GM19455 (cell line): ENCODE data around the gene MCCC1.
"Not testable (repeated sequence)": the region's sequence is repeated elsewhere in the genome, so short reads cannot be mapped to it uniquely, and the experiment has no call there.

Experiments
- ATAC-seq: cut with Tn5 transposase; IDR thresholded peaks from one replicate; pipeline ENCODE4 v1.9.1; 2021; ENCODE audit not compliant: unreplicated experiment

MCCC1 gene

GRCh38 chr3:183058351-183058750 lies 40.9 kb downstream of the MCCC1 start:
- no peak for ATAC-seq

DNA sequence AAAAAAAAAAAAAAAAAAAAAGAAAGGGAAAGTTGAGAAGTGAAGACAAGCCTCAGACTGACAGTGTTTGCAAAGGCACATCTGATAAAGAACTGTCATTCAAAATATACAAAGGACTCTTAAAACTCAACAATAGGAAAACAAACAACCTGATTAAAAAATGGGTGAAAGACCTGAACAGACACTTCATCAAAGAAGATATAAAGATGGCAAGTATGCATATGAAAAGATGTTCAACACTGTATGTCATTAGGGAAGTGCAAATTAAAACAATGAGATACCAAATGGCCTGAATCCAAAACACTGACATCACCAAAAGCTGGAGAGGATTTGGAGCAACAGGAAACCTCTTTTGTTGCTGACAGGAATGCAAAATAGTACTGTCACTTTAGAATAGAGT lies 48.6 kb downstream of the MCCC1 start:
- ATAC-seq: no peak

DNA sequence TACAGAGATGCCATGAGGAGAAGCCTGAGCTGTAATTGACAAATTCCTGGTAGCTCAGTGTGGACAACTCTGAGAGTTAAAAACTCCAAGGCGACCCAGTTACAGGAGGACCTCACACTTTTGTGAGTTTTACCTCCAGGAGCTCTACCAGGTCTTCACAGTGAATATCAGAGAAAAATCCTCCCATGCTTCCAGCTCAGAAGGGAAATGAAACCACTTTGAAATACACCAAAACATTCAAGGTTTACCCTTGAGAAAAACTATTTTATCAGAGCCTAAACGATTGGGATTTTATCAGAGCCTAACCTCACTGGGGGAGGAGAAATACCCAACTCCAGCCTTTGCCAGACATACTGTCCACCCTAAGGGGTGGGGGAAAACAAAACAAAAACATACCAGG lies 52.4 kb downstream of the MCCC1 start:
- ATAC-seq: no peak

GRCh38 chr3:183044547-183045229 lies 54.6 kb downstream of the MCCC1 start:
- peak; percentile 95 for ATAC-seq

DNA sequence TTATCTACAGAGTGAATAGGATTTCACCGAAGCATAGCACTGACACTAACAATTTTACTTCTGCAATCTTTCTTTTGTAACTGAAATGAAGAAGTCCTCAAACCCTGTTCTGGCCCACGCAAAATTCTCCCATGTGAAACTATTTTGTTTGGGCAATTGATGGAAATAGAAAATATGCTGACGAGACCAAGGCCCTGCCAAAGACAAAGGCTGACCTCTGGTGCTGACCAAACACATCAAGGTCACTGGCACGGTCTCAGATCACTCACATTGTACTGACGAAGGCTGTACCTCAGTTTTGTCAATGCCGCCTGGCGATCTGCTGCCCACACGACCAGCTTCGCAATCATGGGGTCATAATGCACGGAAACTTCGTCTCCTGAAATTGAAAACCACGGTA lies 60.5 kb downstream of the MCCC1 start:
- ATAC-seq: no peak

DNA sequence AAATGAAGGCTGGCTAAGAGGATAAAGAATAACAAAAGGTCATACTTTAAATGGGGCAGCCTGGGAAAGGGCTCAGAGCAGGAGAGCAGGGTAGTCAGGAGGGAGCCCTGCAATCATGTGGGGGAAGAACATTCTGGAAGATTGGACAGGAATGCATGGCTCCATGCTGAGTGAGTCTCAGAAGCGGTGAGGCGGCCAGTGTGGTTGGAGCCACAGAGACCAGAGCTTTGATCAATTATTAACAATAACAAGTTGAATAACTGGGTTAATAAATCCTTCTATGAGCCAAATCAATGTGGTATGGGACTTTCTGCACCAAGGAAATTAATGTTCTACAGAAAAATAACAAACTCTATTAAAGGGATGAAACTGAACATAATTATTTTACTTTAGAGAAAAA lies 61.1 kb downstream of the MCCC1 start:
- ATAC-seq: no peak

DNA sequence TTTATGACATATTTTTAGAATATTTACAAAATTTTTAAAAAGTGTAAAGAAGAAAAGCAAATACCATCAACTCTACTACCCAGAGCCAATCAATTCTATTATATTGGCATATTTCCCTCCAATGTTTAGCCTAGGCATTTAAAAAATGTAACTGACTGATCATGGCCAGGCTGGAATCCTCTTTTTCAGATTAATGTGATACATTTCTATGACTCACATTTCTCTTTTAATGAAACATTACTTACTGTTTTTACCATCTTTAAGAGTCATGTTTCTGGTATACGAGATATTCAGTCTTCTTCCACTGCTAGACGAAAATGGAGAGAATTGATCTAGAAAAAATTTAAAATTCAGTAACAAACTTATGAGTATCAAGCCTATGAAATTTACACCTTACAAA lies 65.5 kb downstream of the MCCC1 start:
- ATAC-seq: no peak

DNA sequence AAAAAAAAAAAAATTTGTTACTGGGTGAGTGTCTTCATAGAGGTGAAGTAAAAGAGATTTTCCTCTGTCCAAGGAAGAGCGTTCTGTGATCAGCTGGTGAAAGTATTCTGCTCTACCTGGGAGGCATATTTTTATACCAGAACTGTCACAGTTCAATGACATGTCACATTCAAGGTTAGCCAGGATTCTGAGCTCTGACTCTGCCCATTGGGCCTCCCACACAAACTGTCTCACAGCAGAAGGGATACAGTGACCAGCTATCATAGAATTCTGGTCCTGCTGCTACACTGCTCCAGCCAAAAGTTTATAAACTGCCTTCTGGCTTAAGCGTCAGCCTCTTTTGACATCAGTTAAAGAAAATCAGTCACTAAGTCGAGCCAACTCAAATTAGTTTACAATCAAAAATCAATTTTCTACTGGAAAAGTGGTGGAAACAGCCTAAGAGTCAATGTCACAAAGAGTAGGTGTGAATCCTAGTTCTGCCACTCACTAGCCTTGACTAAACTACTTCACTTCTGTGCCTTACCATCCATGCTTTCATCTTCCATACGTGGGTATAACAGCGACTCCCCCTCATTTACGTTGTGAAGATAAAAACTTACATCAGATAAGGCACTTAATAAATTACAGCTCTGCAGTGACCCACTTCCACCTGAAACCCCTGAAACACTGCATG lies 66.3 kb downstream of the MCCC1 start:
- ATAC-seq: no peak

DNA sequence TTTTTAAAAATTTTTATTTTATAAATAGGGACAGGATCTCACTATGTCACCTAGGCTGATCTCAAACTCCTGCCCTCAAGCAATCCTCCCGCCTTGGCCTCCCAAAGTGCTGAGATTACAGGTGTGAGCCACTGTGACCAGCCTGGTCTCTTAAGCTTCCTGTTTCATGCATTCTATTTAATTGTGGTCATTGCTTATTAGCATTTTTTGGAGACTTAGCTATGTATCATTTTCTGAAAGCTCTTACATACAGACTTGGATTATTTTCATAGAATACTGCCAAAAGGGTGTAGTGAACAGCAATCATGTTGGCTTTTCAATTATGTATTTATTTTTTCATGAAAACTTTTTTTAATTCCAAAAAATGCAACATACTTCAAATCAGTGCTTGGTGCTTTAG lies 67.5 kb downstream of the MCCC1 start:
- ATAC-seq: no peak

DNA sequence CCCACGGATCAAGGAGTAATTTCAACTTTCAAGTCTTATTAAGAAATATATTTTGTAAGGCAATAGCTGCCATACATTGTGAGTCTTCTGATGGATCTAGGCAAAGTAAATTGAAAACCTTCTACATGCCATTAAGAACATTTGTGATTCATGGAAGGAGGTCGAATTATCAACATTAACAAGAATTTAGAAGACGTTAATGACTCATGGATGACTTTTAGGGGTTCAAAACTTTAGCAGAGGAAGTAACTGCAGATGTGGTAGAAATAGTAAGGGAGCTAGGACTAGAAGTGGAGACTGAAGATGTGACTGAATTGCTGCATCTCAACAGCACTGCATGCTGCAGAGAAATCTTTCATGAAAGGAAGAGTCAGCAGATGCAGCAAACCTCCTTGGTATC lies 70.9 kb downstream of the MCCC1 start:
- no peak for ATAC-seq

DNA sequence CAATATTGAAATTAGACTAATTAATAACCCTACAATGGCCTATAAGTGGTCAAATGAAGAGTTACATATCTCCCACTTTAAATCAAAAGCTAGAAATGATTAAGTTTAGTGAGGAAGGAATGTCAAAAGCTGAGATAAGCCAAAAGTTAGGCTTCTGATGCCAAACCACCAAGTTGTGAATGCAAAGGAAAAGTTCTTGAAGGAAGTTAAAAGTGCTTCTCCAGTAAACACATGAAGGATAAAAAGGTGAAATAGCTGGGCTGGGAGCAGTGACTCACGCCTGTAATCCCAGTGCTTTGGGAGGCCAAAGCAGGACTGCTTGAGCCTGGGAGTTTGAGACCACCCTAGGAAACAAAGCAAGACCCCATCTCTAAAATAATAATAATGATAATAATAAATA lies 72.0 kb downstream of the MCCC1 start:
- no peak for ATAC-seq

DNA sequence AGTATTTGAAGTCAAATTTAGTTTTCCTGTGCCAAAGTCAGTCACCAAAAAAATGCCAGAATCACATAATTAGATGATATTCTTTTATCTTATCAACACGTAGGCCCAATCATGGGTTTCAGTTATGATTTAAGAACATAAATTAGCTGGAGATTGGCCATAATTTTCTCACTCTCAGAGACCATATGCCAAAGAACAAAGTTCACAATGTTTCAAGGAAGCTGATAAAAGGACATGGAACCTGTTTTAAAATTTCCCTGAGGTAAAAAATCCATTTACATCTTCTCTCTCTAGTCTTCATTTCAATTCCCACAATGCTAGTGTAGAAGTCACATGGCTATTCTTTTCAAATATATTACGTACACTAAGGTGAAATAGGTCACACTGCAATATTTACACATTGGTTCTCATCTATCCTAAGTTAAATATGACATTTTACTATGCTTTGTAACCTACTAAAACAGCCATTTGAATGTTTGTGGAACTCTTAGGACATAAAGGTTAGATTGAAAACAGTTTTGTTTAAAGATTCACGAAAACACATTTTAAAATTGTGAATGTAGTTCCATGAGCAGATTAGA lies 76.3 kb downstream of the MCCC1 start:
- no peak for ATAC-seq

DNA sequence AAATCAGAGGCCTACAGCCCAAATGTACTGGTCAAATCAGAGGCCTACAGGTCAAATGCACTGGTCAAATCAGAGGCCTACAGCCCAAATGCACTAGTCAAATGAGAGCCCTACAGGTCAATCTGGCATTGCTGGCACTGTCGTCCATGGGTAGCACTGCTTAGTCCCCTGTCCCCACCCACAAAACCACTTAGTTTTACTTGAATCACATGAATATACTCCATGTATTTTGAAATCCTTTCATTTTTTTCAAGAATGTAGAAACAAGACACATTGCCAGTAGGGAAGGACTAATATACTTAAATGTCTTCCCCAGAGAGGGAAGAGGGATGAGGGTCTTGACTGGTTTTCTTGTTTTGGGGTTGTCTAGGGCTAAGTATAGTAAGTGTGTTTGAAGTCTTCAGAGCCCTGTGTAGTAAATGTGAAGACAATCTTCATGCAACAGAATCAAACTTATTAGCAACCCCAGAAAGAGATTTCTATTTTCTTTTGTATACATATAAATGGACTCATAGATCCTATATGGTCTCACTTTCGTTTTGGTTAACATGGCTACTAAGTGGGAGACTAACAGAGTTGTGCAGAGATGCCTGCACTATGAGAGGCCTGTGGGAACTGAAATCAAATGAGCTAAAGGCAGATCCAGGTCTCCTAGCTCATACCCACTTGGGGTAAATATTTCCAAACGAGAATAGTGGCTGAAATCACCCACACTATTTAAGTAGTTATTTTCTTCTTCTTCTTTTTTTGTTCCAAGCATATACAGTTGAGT lies 80.7 kb downstream of the MCCC1 start:
- ATAC-seq: no peak

DNA sequence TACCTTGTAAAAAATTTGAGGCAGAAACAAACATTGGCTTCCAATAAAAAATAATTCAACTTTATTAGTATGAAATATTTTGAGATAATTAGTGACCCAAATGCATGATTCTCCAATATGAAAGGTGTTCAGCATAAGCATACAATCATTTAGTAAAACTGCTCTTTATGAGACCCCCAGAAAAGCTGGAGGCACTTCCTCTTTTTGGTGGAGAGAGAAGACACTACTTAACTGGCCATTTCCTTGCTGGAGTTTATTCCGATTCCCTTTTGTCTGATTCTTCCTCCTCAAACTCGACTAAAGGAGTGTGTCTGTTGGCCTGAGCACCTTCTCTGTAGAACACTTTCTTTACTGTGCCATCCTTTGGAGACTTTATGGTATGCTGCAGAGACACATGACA lies 84.1 kb downstream of the MCCC1 start:
- ATAC-seq: no peak

GRCh38 chr3:183013856-183014255 lies 85.4 kb downstream of the MCCC1 start:
- no peak for ATAC-seq

DNA sequence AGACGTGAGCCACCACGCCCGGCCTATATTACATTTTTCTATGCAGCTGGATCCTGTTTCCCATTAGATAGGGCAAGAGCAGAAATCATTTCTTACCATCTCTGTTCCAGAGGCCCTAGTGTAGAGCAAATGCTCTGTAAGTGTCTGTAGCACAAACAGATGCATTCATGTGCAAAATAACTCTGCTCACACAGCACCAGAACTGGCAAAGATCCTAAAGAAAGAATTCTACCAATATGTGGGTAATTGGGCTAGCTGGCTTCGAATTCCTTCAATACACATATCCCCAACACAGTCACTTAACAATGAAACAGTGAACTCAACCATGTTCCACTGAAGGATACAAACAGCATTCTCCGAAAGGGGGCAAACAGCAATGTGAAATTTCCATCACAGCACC lies 86.2 kb downstream of the MCCC1 start:
- no peak for ATAC-seq

- no peak for ATAC-seq
These were observed 90.5 kb downstream of the MCCC1 start for GRCh38 chr3:183008800-183009199.

DNA sequence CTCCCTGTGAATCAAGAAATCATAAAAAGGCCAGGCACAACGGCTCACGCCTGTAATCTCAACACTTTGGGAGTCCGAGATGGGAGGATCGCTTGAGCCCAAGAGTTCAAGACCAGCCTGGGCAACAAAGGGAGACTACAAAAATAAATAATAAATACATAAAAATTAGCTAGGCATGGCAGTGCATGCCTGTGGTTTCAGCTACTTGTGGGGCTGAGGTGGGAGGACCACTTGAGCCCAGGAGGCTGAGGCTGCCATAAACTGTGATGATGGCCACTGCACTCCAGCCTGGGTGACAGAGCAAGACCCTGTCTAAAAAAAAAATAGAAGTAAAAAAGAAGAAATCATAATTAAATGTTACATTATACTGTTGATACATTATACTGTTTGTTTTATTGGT lies 91.0 kb downstream of the MCCC1 start:
- ATAC-seq: no peak

- ATAC-seq: no peak
These were observed 92.8 kb downstream of the MCCC1 start for GRCh38 chr3:183006396-183007002.

- ATAC-seq: no peak
These were observed 99.5 kb downstream of the MCCC1 start for GRCh38 chr3:182999767-183000166.

DNA sequence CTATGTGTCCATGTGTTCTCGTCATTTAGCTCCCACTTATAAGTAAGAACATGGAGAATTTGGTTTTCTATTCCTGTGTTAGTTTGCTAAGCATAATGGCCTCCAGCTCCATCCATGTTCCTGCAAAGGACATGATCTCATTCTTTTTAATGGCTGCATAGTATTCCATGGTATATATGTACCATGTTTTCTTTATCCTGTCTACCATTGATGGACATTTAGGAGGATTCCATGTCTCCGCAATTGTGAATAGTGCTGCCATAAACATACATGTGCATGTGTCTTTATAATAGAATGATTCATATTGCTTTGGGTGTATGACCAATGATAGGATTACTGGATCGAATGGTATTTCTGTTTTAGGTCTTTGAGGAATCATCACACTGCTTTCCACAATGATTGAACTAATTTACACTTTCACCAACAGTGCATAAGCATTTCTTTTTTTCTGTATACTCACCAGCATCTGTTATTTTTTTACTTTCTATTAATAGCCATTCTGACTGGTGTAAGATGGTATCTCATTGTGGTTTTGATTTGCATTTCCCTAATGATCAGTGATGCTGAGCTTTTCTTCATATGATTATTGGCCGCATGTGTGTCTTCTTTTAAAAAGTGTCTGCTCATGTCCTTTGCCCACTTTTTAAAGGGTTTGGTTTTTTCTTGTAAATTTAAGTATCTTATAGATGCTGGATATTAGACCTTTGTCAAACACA lies 105.7 kb downstream of the MCCC1 start:
- ATAC-seq: not testable (repeated sequence)
